NB4 (cell line): Measurements from ENCODE around the gene GABARAP.
A peak's percentile ranks its signal among the peaks of the same experiment; 100 is the strongest.

Experiments
- DNase-seq: peaks from one replicate; pipeline ENCODE4 v3.0.0; 2010; ENCODE audit warnings: low read depth
- H3K4me3 ChIP-seq: one replicate; pipeline ENCODE4 v1.5.1; 2011; ENCODE audit warnings: mild to moderate bottlenecking, low read depth, low read length, moderate library complexity
- CTCF ChIP-seq: IDR thresholded peaks from one replicate; pipeline ENCODE4 v1.5.1; 2012; ENCODE audit warnings: low read depth, low read length
- MYC ChIP-seq: IDR thresholded peaks from 2 replicates; pipeline ENCODE4 v1.6.1; 2011; ENCODE audit warnings: low read depth, low read length
- POLR2A ChIP-seq: IDR thresholded peaks from 2 replicates; pipeline ENCODE4 v1.6.1; 2011; ENCODE audit warnings: mild to moderate bottlenecking; ENCODE audit not compliant: insufficient read length; ENCODE audit errors: extremely low read depth
- TF ChIP-seq, protein P1 (sequence below): IDR thresholded peaks from 2 replicates; pipeline ENCODE4 v1.6.1; 2011; ENCODE audit warnings: low read depth, low read length

GABARAP gene

GRCh38 chr17:7241783-7242716 lies at the start of gene GABARAP:
Gene GABARAP (minus strand): TSS chr17:7242449. CDS start chr17:7242330, 119 bp downstream.
- TF ChIP-seq MYC: no peak
- TF ChIP-seq, protein P1, sequence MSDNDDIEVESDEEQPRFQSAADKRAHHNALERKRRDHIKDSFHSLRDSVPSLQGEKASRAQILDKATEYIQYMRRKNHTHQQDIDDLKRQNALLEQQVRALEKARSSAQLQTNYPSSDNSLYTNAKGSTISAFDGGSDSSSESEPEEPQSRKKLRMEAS: 0 out of 2 replicates have a peak, but pooled peaks have one; percentile 16
- no peak for TF ChIP-seq POLR2A
- H3K4me3 ChIP-seq: peak within 1 kb of the TSS; percentile 84
- DNase-seq: peak; percentile 84

DNA sequence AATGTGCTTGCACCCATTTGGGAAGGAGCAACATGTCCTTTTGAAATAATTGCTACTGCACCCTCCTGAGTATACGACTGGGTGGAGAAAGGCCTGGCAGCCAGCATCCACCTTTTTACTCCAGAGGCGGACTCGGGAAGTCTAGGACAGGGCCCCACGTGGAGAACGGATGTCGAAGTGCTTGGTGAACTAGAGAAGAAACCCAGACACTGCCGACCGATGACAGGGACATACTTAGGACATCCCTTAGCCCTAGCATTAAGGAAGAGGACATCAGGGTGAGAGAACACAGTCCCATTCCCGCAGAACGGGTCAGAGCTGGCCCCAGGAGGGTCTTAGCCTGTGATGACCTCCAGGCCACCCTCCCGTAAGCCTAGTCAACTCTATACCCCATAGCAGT lies 48.4 kb upstream of the GABARAP start:
- no peak overlapping the region for H3K4me3 ChIP-seq
- DNase-seq: no peak
- TF ChIP-seq POLR2A (no peak), CTCF (no peak), MYC (no peak)
- TF ChIP-seq, protein P1: no peak

- TF ChIP-seq, protein P1: no peak
- TF ChIP-seq MYC: no peak
- TF ChIP-seq POLR2A: no peak
- TF ChIP-seq CTCF: no peak
- H3K4me3 ChIP-seq: no peak overlapping the region
- no peak for DNase-seq
Measured at GRCh38 chr17:7290166-7290565, 47.9 kb upstream of the GABARAP start.

DNA sequence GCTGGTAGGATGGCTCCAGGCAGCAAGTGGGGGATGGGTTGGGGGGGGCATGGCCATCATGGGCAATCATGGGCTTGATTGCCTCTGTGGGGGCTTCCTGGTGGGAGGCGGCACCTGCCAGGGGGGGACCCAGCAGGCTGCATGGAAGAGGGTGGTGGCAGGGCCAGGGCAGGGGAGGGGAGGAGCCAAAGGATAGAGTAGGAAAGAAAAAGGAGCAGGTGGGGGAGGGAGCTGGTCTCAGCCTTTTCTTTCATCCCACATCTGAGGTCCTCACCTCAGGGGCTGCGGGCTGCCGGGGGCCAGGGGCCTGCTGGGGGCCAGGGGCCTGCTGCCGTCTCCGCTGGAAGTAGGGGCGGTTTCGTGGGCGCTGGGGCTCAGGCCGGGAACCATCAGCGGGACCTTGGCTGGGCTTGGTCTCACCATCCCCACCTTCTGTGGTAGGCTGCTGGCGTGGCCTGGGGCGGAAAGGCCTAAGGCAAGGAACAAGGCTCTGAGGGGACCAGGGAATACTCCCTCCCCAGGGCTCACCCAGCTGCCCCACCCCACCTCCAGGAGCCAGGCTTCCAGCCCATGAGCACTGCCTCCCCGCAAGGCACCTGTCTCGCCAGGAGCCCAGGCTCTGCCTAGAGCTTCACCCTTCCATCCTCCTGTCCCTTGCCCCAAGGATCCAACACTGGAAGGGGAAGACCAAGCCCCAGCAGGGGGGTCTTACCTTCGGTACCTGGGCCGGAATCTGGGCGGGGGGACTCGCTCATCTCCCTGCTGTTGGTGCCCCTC lies 47.2 kb upstream of the GABARAP start:
- no peak overlapping the region for H3K4me3 ChIP-seq
- no peak for DNase-seq
- TF ChIP-seq MYC (no peak), POLR2A (no peak), CTCF (no peak)
- TF ChIP-seq, protein P1: no peak

DNA sequence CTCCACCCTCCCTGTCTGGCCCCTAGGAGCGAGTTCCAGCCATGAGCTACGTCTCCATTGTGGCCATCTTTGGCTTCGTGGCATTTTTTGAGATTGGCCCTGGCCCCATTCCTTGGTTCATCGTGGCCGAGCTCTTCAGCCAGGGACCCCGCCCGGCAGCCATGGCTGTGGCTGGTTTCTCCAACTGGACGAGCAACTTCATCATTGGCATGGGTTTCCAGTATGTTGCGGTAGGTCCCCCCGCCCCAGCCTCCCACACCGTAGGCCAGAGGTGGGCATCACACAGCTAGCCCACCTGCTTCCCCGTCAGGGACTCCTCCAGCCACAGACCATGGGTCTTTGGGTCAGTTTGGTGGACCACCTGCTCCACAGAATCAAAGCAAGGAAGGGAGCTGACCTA lies 43.4 kb upstream of the GABARAP start:
- no peak for DNase-seq
- H3K4me3 ChIP-seq: no peak overlapping the region
- TF ChIP-seq POLR2A: no peak
- no peak for TF ChIP-seq MYC
- TF ChIP-seq, protein P1: no peak

DNA sequence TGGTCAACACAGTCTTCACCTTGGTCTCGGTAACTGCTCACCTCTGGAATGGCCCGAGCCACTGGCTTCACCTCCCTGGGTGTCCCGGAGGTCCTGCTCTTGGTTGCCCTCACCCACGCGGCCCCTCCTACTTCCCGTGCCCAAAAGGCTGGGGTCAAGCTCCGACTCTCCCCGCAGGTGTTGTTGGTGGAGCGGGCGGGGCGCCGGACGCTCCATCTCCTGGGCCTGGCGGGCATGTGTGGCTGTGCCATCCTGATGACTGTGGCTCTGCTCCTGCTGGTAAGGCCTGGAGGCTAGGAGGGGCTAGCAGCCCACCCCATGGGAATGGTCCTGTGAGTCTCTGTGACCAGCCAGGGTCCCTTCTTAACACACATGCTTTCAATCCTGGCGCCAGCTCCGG lies 42.7 kb upstream of the GABARAP start:
- TF ChIP-seq CTCF (no peak), POLR2A (no peak), MYC (no peak)
- TF ChIP-seq, protein P1: no peak
- H3K4me3 ChIP-seq: no peak overlapping the region
- no peak for DNase-seq
